Right lobe of liver (tissue), 4 donors: ENCODE data around the gene NIPAL3.

Experiments used
- CTCF ChIP-seq, 4 donors: fragments of 200-600 bp in 3 of 4; fragments of 450-650 bp in 1 of 4; IDR thresholded peaks; one replicate each; pipeline versions ENCODE4 v1.5.1 to v1.8.0; 2016 to 2022; ENCODE audit warnings: antibody characterized with exemption in 4 of 4, mild to moderate bottlenecking in 2 of 4
- POLR2A ChIP-seq: fragments of 450-650 bp; IDR thresholded peaks from one replicate; pipeline ENCODE4 v1.6.1; 2017; ENCODE audit warnings: antibody characterized with exemption, mild to moderate bottlenecking
- donor health status: DM: no; HTN: no; CAD: no.
- donor health status: DM: no; HTN: no; CAD: no.
- donor health status: DM: no; HTN: yes; CAD: no.

- TF ChIP-seq CTCF (IDR thresholded peaks at IDR 0.05) (no peak), POLR2A (no peak)
These were observed 50.0 kb downstream of the NIPAL3 start for GRCh38 chr1:24465638-24466037.
